Gastrocnemius medialis (tissue), 4 donors: ENCODE results near the gene UBFD1.

Experiments
- POLR2A ChIP-seq, 2 donors: fragments of 450-650 bp; IDR thresholded peaks; one replicate each; pipeline ENCODE4 v1.6.1; 2017; ENCODE audit warnings: antibody characterized with exemption in 2 of 2, mild to moderate bottlenecking in 2 of 2, moderate library complexity in 2 of 2
- TF ChIP-seq, protein P1 (sequence below), 5 experiments: fragments of 450-650 bp in 3 of 5; fragments of 200-600 bp in 2 of 5; sonication (generic) in 2 of 5; IDR thresholded peaks in 4 of 5; conservative IDR thresholded peaks in 1 of 5; 1 replicate in 4 of 5; 2 replicates in 1 of 5; pipeline ENCODE4 v1.5.1; 2016 to 2019; ENCODE audit warnings: antibody characterized with exemption in 5 of 5, mild to moderate bottlenecking in 3 of 5, moderate library complexity in 3 of 5

DNA sequence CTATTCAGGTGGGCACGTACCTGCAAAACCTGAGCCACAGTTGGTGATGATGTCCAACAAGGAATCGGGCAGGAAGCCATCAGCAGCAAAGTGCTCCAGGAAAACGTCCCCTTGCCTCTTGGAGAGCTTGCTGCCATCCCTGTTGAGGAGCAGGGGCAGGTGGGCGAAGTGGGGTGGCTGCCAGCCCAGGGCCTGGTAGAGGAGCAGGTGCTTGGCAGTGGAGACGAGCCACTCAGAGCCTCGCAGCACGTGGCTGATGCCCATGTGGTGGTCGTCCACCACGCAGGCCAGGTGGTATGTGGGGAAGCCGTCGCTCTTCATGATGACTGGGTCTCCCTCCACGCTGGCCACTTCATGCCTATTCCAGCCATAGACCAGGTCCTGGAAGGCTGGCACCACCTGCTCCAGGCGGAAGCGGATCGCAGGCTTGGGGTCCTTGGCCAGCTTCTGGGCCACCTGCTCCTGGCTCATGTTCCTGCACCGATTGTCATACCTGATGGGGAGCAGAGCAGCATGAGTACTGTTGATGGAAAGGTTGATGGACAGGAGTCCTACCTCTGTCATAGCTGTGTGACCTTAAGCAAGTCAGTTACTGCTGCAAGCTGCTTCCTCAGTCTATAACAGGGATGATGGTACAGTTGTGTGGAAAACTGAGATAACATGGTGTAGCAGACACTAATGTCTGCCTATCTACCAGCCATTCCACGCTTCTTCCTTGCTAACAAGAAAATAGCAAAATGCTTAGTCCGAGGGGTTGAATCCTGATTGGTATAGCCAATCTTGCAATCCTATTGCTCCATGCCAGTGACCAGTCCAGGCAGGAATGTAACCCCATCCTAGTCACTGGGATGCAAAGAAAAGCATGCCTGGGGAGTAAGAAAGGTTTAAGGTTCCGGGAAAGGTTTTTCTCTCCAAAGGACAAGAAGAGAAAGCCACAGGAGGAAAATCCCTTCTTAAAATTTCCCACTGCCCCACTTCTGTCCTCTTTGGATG is 22.4 kb upstream of the UBFD1 start:
- TF ChIP-seq, protein P1, sequence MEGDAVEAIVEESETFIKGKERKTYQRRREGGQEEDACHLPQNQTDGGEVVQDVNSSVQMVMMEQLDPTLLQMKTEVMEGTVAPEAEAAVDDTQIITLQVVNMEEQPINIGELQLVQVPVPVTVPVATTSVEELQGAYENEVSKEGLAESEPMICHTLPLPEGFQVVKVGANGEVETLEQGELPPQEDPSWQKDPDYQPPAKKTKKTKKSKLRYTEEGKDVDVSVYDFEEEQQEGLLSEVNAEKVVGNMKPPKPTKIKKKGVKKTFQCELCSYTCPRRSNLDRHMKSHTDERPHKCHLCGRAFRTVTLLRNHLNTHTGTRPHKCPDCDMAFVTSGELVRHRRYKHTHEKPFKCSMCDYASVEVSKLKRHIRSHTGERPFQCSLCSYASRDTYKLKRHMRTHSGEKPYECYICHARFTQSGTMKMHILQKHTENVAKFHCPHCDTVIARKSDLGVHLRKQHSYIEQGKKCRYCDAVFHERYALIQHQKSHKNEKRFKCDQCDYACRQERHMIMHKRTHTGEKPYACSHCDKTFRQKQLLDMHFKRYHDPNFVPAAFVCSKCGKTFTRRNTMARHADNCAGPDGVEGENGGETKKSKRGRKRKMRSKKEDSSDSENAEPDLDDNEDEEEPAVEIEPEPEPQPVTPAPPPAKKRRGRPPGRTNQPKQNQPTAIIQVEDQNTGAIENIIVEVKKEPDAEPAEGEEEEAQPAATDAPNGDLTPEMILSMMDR (IDR thresholded peaks at IDR 0.05 in 4 of 5, conservative IDR thresholded peaks at IDR 0.05 in 1 of 5), result no peak
- no peak for TF ChIP-seq POLR2A (IDR thresholded peaks at IDR 0.05)
